Pancreas (tissue), 10 donors: ENCODE data around the gene AOC3. TPM values are rescaled to one million over a fixed set of nuclear protein-coding genes. Genes with fewer than 3 reads are reported as not detected.
"Not testable (repeated sequence)": the region's sequence is repeated elsewhere in the genome, so short reads cannot be mapped to it uniquely, and the experiment has no call there.

Experiments used
- ATAC-seq, 4 donors: fragments of 200-7000 bp; cut with Tn5 transposase; one replicate each; pipeline versions ENCODE4 v1.8.0 to v1.9.1; 2020; ENCODE audit warnings: mild to moderate bottlenecking in 4 of 4, moderate library complexity in 4 of 4
- DNase-seq, 6 donors: peaks; one replicate each; pipeline ENCODE4 v3.0.0-alpha.2; 2020
- FAIRE-seq: peaks from 2 replicates; lab custom pipeline; 2012; peaks lifted over from hg19 to GRCh38; lab: Jason Lieb, UNC
- H3K27ac ChIP-seq, 4 donors: fragments of 200-600 bp; sonication (generic); 1 replicate in 3 of 4; 2 replicates in 1 of 4; pipeline versions ENCODE4 v1.5.0 to v1.8.0; 2020
- H3K27me3 ChIP-seq, 4 donors: fragments of 200-600 bp; one replicate each; pipeline ENCODE4 v1.8.0; 2021
- H3K36me3 ChIP-seq, 3 donors: fragments of 200-600 bp; sonication (generic) in 1 of 3; one replicate each; pipeline versions ENCODE4 v1.5.0 to v1.8.0; 2020 to 2021
- H3K4me1 ChIP-seq, 3 donors: fragments of 200-600 bp; one replicate each; pipeline ENCODE4 v1.8.0; 2021
- H3K4me3 ChIP-seq, 4 donors: fragments of 200-600 bp; sonication (generic) in 2 of 4; one replicate each; pipeline versions ENCODE4 v1.5.0 to v1.8.0; 2020 to 2021
- H3K9me3 ChIP-seq, 4 donors: fragments of 200-600 bp; one replicate each; pipeline ENCODE4 v1.8.0; 2021
- CTCF ChIP-seq, 4 donors: fragments of 200-600 bp; sonication (generic) in 3 of 4; IDR thresholded peaks; one replicate each; pipeline versions ENCODE4 v1.5.0 to v1.8.0; 2021; ENCODE audit warnings: antibody characterized with exemption in 4 of 4
- WGBS, 2 donors: extraction: QIAGEN DNeasy Blood & Tissue Kit; methylation state at CpG; one replicate each; pipeline ENCODE4 v1.1.7; 2013; 5-methylcytosine and 5-hydroxymethylcytosine counted together
- intact Hi-C, 3 donors: fragments of 100-400 bp; cut with DNase I; formaldehyde crosslinking; loops; one replicate each; pipeline versions ENCODE4 v1.11.1 to v1.14.2; 2022
- polyA plus RNA-seq, 2 donors: library from polyadenylated mRNA; stranded (reverse); fragments of 200-250 nt; gene quantifications; one replicate each; pipeline ENCODE4 v1.2.3, GENCODE V29; 2013
- total RNA-seq, 6 donors: library from RNA; stranded (reverse); fragmentation: NEBNext Ultra II Directional in 4 of 6; extraction: Animal tissue kit (Norgen Biotek cat#: 25700) in 4 of 6; gene quantifications; one replicate each; pipeline versions ENCODE4 v1.2.1 to v1.2.4, GENCODE V29; 2021 to 2023
- donor health status: healthy with polysubstance abuse.
- donor health status: DM: no; HTN: no; CAD: no; lungs with moderate emphysema.
- donor health status: DM: no; HTN: no; CAD: no.
- donor health status: control.
- donor health status: control.
- donor health status: Bipolar disorder and iron deficiency.
- donor health status: DM: yes; HTN: yes; CAD: no.
- donor health status: DM: no; HTN: no; CAD: no.
- donor health status: DM: no; HTN: no; CAD: no.
- donor health status: DM: yes; HTN: yes; CAD: no.

AOC3 gene
- total and polyA plus RNA-seq, 8 donors = 1.9 to 11.3 (median 7.4) TPM

DNA sequence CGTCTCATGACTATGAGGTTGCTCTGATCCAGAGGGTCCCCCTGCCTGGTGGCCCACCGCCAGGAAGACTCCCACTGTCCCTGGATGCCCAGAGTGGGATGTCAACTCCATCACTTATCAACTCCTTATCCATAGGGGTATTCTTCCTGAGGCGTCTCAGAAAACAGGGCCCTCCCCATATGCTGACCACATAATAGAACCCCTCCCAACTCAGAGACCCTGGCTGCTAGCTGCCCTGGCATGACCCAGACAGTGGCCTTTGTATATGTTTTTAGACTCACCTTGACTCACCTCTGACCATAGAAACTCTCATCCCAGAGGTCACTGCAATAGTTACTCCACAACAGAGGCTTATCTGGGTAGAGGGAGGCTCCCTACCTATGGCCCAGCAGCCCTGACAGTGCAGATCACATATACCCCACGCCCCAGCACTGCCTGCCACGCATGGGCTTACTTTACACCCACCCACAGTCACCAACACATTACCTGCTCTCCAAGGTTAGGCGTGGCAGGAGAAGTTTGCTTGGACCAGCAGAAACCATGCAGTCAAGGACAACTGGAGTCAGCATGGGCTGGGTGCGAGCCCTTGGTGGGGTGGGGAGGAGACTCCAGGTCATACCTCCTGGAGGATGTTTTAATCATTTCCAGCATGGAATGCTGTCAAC, 47.3 kb downstream of the AOC3 start:
- ATAC-seq = no peak
- TF ChIP-seq CTCF (IDR thresholded peaks at IDR 0.05) = no peak
- H3K36me3 ChIP-seq = no peaks in the 10 kb centered on the region
- peak overlapping the region in 3 of 4 donors; percentile 38 to 96 (median 89) for H3K27ac ChIP-seq
- DNase-seq = peak in 1 of 6 donors; percentile 42
- H3K4me3 ChIP-seq = peak overlapping the region in 1 of 4 donors; percentile 19
- H3K9me3 ChIP-seq = no peaks in the 10 kb centered on the region
- H3K27me3 ChIP-seq = no peaks in the 10 kb centered on the region
- no peak for FAIRE-seq
- peaks cover 26 to 31% (median 27%) of the 10 kb centered on the region in 3 donors for H3K4me1 ChIP-seq
- WGBS, 2 donors = 59 to 63% methylated on average over 7 of the region's 7 CpGs
- intact Hi-C loops = no loop called here

- H3K4me3 ChIP-seq = not testable (repeated sequence)
- H3K27ac ChIP-seq = peak overlapping the region in 3 of 4 donors; percentile 13 to 89 (median 22)
Observed at GRCh38 chr17:42899981-42900380, 49.0 kb downstream of the AOC3 start.

GRCh38 chr17:42900460-42901331, 49.7 kb downstream of the AOC3 start, which contains the start of gene G6PC1:
Gene G6PC1, plus strand, starts transcription at chr17:42900799. Its CDS starts 78 bp downstream, at chr17:42900877.
- no peak within 1 kb of the TSS for H3K4me3 ChIP-seq
- no peaks in the 10 kb centered on the region for H3K9me3 ChIP-seq
- no peak for DNase-seq
- H3K36me3 ChIP-seq = no peaks in the 10 kb centered on the region
- no peak for TF ChIP-seq CTCF (IDR thresholded peaks at IDR 0.05)
- H3K27me3 ChIP-seq = no peaks in the 10 kb centered on the region
- H3K27ac ChIP-seq = peak within 1 kb of the TSS; percentile 13 to 96 (median 56)
- ATAC-seq = no peak
- 73% methylated on average over 12 of the region's 12 CpGs for WGBS, 2 donors
- intact Hi-C loops = no loop called here
- H3K4me1 ChIP-seq = peaks cover 7 to 8% (median 8%) of the 10 kb centered on the region in 3 donors
- FAIRE-seq = no peak

More at GRCh38 chr17:42899981-42900380, 49.0 kb downstream of the AOC3 start:
- H3K9me3 ChIP-seq, FAIRE-seq, H3K27me3 ChIP-seq, intact Hi-C loops, ATAC-seq, DNase-seq, H3K36me3 ChIP-seq: not testable (repeated sequence)
- WGBS, 2 donors = 86 to 92% methylated on average over 3 of the region's 3 CpGs
- H3K4me1 ChIP-seq = peaks cover 13 to 15% (median 15%) of the 10 kb centered on the region in 3 donors

- 34 to 42% methylated on average over 10 of the region's 10 CpGs for WGBS, 2 donors
- H3K36me3 ChIP-seq = no peaks in the 10 kb centered on the region
- no peak for TF ChIP-seq CTCF (IDR thresholded peaks at IDR 0.05)
- FAIRE-seq (no peak), ATAC-seq (peak; percentile 72 to 87 (median 80)), DNase-seq (peak in 3 of 6 donors; percentile 37 to 47 (median 44))
- H3K4me3 ChIP-seq = no peak overlapping the region
- no peaks in the 10 kb centered on the region for H3K9me3 ChIP-seq
- intact Hi-C loops = no loop called here
- H3K4me1 ChIP-seq = peaks cover 4 to 6% (median 4%) of the 10 kb centered on the region in 3 donors
- H3K27ac ChIP-seq = peak overlapping the region; percentile 24 to 89 (median 49)
- H3K27me3 ChIP-seq = no peaks in the 10 kb centered on the region
Observed at GRCh38 chr17:42901535-42902229, 50.7 kb downstream of the AOC3 start.

DNA sequence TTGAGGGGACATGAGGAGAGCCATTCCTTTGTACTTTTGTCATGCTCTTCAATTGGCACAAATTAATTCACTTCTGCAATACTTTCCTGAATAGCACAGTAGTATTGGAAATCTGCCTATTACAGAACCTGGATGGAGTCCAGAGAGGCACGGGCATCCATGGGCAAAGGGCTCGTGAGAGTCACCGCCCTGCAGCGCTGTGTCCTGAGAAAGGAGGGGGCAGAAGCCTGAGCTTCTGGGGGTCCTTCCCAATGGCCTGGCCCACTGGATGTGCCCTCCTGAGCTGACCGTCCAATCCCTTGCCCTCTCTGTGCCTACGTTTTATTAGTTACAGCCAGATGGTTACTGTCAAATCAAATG, 53.1 kb downstream of the AOC3 start:
- H3K27ac ChIP-seq = no peak overlapping the region
- intact Hi-C loops = no loop called here
- no peaks in the 10 kb centered on the region for H3K9me3 ChIP-seq
- H3K36me3 ChIP-seq = no peaks in the 10 kb centered on the region
- H3K27me3 ChIP-seq = no peaks in the 10 kb centered on the region
- ATAC-seq = peak in 1 of 4 donors; percentile 38
- H3K4me1 ChIP-seq = peaks cover 4 to 6% (median 4%) of the 10 kb centered on the region in 3 donors
- TF ChIP-seq CTCF (IDR thresholded peaks at IDR 0.05) = no peak
- 50 to 55% methylated on average over 6 of the region's 6 CpGs for WGBS, 2 donors
- FAIRE-seq = no peak
- peak in 2 of 6 donors; percentile 37 to 40 for DNase-seq
- no peak overlapping the region for H3K4me3 ChIP-seq
